HK-2 (cell line): ENCODE results near the gene INPP5D.
"Not testable (repeated sequence)": the region's sequence is repeated elsewhere in the genome, so short reads cannot be mapped to it uniquely, and the experiment has no call there.

Experiments
- DNase-seq: peaks from one replicate; pipeline ENCODE4 v3.0.0-alpha.2; 2018; ENCODE audit not compliant: unreplicated experiment

INPP5D gene

GRCh38 chr2:233142355-233142897, 82.3 kb downstream of the INPP5D start:
- DNase-seq, result no peak

GRCh38 chr2:233143700-233144331, 83.7 kb downstream of the INPP5D start:
- no peak for DNase-seq

GRCh38 chr2:233145726-233146125, 85.6 kb downstream of the INPP5D start:
- no peak for DNase-seq

DNA sequence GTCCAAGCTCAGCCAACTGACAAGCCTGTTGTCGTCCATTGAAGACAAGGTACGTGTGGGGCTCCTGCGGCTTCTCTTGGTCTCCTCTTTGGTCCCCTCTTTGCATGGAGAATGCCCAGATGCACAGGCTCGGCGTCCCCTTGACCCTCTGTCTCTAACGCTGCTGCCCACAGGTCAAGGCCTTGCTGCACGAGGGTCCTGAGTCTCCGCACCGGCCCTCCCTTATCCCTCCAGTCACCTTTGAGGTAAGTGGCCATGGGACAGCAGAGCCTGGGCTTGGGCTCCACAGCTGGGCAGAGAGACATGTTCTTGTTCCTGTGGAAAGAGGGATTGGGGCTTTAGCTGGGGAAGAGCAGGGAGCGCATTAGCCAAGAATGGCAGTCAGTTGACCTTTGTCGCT, 86.1 kb downstream of the INPP5D start:
- DNase-seq, result no peak

- DNase-seq, result no peak
These were observed 87.1 kb downstream of the INPP5D start for GRCh38 chr2:233147136-233147828.

- DNase-seq, result no peak
These were observed 87.7 kb downstream of the INPP5D start for GRCh38 chr2:233147829-233148167.

DNA sequence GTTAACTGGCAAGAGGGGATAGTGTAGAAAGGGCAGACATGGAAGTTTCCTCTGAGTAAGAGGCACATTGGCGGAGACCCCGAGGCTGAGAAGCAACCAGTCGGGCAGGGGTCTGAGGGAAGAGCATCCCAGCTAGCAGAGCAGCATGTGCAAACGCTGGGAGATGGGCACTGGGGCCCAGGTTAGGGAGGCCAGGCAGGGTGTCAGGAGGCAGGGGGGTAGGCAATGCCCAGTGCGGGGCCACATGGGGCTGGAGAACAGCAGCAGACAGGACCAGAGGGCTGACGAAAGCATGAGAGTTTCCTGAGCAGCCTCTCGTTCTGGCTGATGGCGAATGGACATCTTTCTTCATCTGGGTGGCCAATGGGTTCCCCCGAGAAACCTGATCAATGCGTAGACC, 88.2 kb downstream of the INPP5D start:
- DNase-seq, result no peak

DNA sequence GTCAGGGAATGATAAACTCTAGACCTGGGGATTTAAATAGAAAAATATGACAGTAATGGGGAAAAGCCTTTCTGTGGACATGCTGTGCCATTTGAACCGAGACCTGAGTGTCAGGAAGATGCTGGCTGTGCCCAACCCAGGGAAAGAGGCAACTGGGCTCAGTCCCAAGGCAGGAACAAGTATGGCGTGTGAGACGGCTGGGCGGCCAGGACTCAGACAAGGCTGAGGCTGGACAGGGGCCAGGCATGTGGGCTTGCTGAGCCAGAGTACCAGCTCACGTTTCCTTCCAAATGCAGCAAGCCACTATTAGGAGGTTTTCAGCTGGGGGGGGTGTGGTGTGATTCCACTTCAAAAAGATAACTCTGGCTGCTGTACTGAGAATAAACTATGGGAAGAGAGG, 92.4 kb downstream of the INPP5D start:
- no peak for DNase-seq

DNA sequence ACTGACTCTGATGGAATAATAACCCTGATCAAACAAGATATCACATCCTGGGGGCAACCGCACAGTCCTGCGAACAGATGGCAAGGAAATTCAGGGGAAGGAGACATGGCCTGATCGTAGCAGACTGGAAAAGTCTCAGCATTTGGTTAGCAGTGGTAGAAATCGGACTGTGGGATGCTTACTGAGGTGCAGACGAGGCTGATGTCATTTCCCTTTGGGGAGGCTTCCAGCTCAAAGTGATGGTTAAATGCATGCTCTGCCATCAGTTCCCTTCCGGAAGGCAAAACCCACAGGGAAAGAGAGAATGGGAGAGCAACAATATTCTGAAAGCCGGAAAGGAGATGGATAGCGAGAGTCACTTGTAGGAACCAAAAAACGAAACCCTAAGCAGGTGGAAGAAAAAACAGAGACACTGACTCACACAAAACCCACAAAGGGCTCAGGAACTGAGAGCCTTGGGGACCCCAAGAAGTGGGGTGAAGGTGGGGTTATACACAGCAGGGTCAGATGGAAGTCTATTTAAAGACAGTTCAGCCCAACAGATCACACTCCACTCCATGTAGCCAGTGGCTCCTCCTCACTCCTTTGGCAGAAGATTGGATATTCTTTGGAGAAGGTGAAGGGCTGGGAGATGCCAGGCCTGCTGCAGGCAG, 93.1 kb downstream of the INPP5D start:
- DNase-seq, result no peak

DNA sequence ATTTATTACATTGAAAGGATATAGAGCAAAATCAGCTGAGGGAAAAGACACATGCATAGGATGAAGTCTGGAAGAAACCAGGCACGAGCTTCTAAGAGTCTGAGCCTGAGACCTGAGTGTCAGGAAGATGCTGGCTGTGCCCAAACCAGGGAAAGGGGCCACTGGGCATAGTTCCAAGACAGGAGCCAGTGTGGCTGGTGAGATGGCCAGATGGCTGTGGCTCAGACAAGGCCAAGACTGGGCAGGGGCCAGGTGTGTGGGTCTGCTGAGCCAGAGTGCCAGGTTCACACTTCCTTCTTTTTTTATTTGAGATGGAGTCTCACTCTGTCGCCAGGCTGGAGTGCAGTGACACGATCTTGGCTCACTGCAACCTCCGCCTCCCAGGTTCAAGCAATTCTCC, 95.9 kb downstream of the INPP5D start:
- no peak for DNase-seq

DNA sequence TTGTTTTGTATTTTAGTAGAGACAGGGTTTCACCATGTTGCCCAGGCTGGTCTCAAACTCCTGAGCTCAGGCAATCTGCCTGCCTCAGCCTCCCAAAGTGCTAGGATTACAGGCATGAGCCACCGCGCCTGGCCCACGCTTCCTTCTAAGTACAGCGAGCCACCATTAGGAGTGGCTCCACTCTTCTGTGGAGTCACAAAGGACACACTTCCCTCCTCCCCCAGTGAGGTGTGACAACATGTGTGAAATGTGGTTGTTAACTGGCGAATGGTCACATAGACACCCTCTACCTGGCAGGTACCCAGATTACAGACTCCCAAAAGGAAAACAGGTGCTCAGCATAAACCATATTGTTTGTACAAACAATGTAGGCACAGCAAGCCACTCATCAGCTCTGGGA, 96.3 kb downstream of the INPP5D start:
- not testable (repeated sequence) for DNase-seq

- no peak for DNase-seq
These were observed 101.6 kb downstream of the INPP5D start for GRCh38 chr2:233161730-233162129.

GRCh38 chr2:233162770-233163169, 102.6 kb downstream of the INPP5D start:
- DNase-seq, result no peak

DNA sequence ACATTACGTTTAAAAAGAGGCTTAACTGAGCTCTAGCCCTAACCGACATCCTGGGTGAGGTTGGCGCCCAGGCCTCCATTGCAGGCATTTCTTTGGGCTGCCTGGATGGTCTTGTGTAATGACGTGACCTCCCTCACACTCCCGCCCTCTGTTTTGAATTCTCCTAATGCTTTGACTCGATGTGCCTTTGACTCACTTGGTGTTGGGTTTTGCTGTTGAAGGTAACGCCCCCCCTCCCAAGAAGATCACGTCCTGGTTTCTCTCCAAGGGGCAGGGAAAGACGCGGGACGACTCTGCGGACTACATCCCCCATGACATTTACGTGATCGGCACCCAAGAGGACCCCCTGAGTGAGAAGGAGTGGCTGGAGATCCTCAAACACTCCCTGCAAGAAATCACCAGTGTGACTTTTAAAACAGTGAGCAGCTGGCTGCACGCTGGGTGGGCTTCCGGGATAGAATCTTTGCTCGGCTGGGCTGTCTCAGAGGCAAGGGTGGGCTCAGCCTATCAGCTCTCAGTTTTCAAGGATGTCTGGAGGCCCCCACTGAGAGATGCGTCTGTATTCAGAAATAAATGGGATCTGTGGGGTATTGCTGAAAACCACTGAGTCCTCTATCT, 103.5 kb downstream of the INPP5D start:
- DNase-seq, result no peak

DNA sequence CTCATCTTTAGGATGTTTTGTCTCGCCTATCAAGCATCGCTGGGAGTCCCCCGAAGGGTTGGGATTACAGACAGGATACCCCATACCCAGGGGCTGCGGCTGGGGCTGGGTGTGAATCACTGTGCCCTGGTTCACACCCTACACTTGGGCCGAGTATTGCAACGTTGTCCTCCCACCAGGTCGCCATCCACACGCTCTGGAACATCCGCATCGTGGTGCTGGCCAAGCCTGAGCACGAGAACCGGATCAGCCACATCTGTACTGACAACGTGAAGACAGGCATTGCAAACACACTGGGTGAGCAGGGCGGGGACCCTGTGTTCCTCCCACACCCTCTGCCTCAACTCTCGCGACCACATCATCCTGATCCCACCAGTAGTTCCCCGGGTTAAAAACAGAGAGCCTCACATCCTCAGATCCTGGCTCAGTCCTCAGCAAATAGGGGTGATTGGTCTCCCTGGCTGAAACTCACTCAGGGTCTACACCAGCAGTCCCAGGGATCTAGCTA, 104.0 kb downstream of the INPP5D start:
- DNase-seq, result no peak

GRCh38 chr2:233164967-233165366, 104.8 kb downstream of the INPP5D start:
- no peak for DNase-seq

DNA sequence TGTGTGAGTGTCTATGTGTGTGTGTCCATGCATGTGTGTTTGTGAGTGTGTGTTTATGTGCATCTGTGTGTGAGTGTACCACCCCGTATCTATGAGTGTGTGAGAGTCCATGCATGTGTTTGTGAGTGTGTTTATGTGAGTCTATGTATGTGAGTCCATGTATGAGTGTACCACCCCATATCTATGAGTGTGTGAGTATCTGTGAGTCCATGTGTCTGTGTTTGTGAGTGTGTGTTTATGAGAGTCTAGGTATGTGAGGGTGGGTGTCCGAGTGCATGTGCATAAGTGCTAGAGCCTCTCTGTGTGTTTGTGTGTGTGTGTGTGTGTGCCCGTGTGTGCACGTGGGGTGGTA, 105.4 kb downstream of the INPP5D start:
- no peak for DNase-seq

GRCh38 chr2:233165895-233166661, 105.9 kb downstream of the INPP5D start:
- DNase-seq, result peak; percentile 19

DNA sequence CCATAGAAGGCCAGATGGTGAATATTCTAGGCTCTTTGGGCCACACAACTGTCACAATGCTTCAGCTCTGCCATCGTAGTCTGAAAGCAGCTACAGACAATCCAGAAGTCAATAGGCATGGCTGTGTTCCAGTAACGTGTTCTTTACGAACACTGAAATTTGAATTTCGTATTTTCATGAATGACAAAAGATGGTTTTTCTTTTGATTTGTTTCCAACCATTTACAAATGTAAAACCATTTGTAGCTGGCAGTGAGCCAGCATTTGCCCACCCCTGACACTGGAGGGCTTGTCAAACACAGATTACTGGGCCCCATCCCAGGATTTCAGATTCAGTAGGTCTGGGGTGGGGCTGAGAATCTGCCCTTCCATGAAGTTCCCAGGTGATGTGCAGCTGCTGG, 108.3 kb downstream of the INPP5D start:
- no peak for DNase-seq

DNA sequence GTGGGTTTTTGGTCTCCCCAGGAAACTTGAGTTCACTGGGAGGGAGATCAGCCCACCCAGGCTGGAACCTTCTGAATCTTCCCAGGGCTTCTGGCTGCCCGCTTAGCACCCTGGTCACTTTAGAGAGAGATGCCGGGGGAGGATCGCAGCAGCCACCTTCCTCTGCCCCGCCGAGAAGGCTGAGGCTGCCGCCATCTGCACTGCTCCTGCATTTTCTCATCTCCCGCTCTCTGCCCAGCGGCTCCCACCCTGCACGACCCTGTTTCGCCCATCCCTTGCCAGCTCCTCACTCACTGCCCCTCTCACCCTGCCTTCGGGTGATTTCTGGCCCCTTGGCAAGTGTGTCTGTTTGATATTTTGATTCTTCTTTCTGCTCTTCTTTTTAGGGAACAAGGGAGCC, 108.8 kb downstream of the INPP5D start:
- no peak for DNase-seq

GRCh38 chr2:233171344-233171743, 111.2 kb downstream of the INPP5D start:
- no peak for DNase-seq

- DNase-seq, result no peak
These were observed 113.0 kb downstream of the INPP5D start for GRCh38 chr2:233173115-233173514.
